Astrocyte (in vitro differentiated cells and primary cell): ENCODE data around the gene SLFN12. TPM values are rescaled to one million over a fixed set of nuclear protein-coding genes. Genes with fewer than 3 reads are reported as not detected.

Experiments
- DNase-seq: peaks from one replicate; pipeline ENCODE4 v3.0.0-alpha.2; 2010; ENCODE audit warnings: low read depth
- FAIRE-seq: peaks from 2 replicates; lab custom pipeline; 2011; peaks lifted over from hg19 to GRCh38; lab: Jason Lieb, UNC
- H2AFZ ChIP-seq: 2 replicates; pipeline ENCODE4 v1.6.0; 2012; ENCODE audit warnings: low read depth, low read length, inconsistent platforms
- H3K27ac ChIP-seq: 2 replicates; pipeline ENCODE4 v1.5.1; 2011; ENCODE audit warnings: low read depth, low read length, inconsistent platforms
- H3K27me3 ChIP-seq: 2 replicates; pipeline ENCODE4 v1.6.0; 2011; ENCODE audit warnings: low read length, inconsistent platforms; ENCODE audit not compliant: insufficient read depth
- H3K36me3 ChIP-seq: 2 replicates; pipeline ENCODE4 v1.5.1; 2011; ENCODE audit warnings: low read length, inconsistent platforms; ENCODE audit not compliant: insufficient read depth
- H3K4me1 ChIP-seq: 2 replicates; pipeline ENCODE4 v1.5.1; 2011; ENCODE audit warnings: low read length, inconsistent platforms; ENCODE audit not compliant: insufficient read depth
- H3K4me2 ChIP-seq: 2 replicates; pipeline ENCODE4 v1.6.0; 2012; ENCODE audit warnings: low read length, inconsistent platforms
- H3K4me3 ChIP-seq: 2 replicates; pipeline ENCODE4 v1.5.1; 2011; ENCODE audit warnings: low read depth, mild to moderate bottlenecking, low read length, inconsistent platforms; ENCODE audit not compliant: insufficient read depth
- H3K79me2 ChIP-seq: 2 replicates; pipeline ENCODE4 v1.6.0; 2012; ENCODE audit warnings: mild to moderate bottlenecking, low read length, inconsistent platforms; ENCODE audit not compliant: insufficient read depth
- H3K9ac ChIP-seq: 2 replicates; pipeline ENCODE4 v1.6.0; 2012; ENCODE audit warnings: mild to moderate bottlenecking, low read length, inconsistent platforms
- H3K9me3 ChIP-seq: 2 replicates; pipeline ENCODE4 v1.5.1; 2012; ENCODE audit warnings: low read depth, mild to moderate bottlenecking, low read length, inconsistent platforms; ENCODE audit not compliant: insufficient read depth
- H4K20me1 ChIP-seq: 2 replicates; pipeline ENCODE4 v1.6.0; 2012; ENCODE audit warnings: low read length, inconsistent platforms; ENCODE audit not compliant: insufficient read depth
- H3K27ac Mint-ChIP-seq: one replicate; pipeline ENCODE4 v1.8.0; 2021; ENCODE audit warnings: mild to moderate bottlenecking, mixed read lengths; ENCODE audit not compliant: unreplicated experiment
- H3K27me3 Mint-ChIP-seq: one replicate; pipeline ENCODE4 v1.8.0; 2021; ENCODE audit warnings: low read depth, mixed read lengths; ENCODE audit not compliant: unreplicated experiment
- H3K36me3 Mint-ChIP-seq: one replicate; pipeline ENCODE4 v1.8.0; 2021; ENCODE audit warnings: low read depth, mixed read lengths; ENCODE audit not compliant: unreplicated experiment
- H3K4me1 Mint-ChIP-seq: one replicate; pipeline ENCODE4 v1.8.0; 2021; ENCODE audit warnings: low read depth, mixed read lengths; ENCODE audit not compliant: unreplicated experiment
- H3K4me3 Mint-ChIP-seq: one replicate; pipeline ENCODE4 v1.8.0; 2021; ENCODE audit warnings: mild to moderate bottlenecking, moderate library complexity, mixed read lengths; ENCODE audit not compliant: unreplicated experiment
- H3K9me3 Mint-ChIP-seq: one replicate; pipeline ENCODE4 v1.8.0; 2021; ENCODE audit warnings: mild to moderate bottlenecking, mixed read lengths; ENCODE audit not compliant: unreplicated experiment
- EZH2 ChIP-seq: IDR thresholded peaks from 2 replicates; pipeline ENCODE4 v1.6.1; 2012; ENCODE audit warnings: mild to moderate bottlenecking, low read length, inconsistent platforms; ENCODE audit not compliant: insufficient read depth
- total RNA-seq: library from RNA; stranded (reverse); gene quantifications from 2 replicates; pipeline ENCODE4 v1.2.1, GENCODE V29; 2021
- TF ChIP-seq, protein P1 (sequence below): IDR thresholded peaks from 2 replicates; pipeline ENCODE4 v1.5.1; 2011; ENCODE audit warnings: low read depth, mild to moderate bottlenecking, inconsistent platforms, low read length, moderate library complexity; ENCODE audit not compliant: insufficient read depth

SLFN12 gene
- total RNA-seq, 1 donor from 2014 or later, result 52.5 TPM

DNA sequence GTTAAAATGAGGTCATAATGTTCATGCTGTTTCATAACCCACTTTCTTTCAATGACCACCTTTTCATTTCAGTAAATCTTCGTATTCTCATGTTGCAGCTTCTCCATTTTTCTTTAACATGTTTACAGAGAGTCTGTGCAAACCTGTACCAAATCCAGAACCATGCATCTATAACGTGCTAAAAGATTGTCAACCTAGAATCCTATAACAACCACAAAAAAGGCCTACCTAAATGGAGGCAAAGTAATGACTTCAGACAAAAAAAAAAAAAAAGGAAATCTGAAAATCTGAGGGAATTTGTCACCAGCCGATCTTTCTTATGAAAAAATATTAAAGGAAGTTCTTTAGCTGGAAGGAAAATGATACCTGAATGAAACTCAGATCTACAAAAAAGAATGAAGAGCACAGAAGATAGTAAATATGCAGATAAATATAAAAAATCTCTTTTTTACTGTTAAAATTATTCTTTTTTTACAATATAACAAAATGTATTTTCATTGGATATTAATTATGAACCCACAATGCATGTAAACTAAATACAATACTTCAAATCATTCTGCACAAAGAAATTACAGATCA is 57.4 kb downstream of the SLFN12 start:
- Histone ChIP-seq H3K36me3 (no peaks in the 10 kb centered on the region), H3K4me2 (peak overlapping the region; percentile 97), H3K9me3 (no peaks in the 10 kb centered on the region), H3K9ac (peak overlapping the region; percentile 93), H3K4me1 (peaks cover 3% of the 10 kb centered on the region), H3K4me3 (peak overlapping the region; percentile 73), H4K20me1 (no peaks in the 10 kb centered on the region), H3K27ac (no peak overlapping the region), H3K79me2 (no peaks in the 10 kb centered on the region), H3K27me3 (peaks cover 26% of the 10 kb centered on the region), H2AFZ (peak overlapping the region; percentile 94)
- no peak overlapping the region for H3K27ac Mint-ChIP-seq
- no peaks in the 10 kb centered on the region for H3K36me3 Mint-ChIP-seq
- DNase-seq, result no peak
- H3K27me3 Mint-ChIP-seq, result peaks cover 50% of the 10 kb centered on the region
- TF ChIP-seq, protein P1, sequence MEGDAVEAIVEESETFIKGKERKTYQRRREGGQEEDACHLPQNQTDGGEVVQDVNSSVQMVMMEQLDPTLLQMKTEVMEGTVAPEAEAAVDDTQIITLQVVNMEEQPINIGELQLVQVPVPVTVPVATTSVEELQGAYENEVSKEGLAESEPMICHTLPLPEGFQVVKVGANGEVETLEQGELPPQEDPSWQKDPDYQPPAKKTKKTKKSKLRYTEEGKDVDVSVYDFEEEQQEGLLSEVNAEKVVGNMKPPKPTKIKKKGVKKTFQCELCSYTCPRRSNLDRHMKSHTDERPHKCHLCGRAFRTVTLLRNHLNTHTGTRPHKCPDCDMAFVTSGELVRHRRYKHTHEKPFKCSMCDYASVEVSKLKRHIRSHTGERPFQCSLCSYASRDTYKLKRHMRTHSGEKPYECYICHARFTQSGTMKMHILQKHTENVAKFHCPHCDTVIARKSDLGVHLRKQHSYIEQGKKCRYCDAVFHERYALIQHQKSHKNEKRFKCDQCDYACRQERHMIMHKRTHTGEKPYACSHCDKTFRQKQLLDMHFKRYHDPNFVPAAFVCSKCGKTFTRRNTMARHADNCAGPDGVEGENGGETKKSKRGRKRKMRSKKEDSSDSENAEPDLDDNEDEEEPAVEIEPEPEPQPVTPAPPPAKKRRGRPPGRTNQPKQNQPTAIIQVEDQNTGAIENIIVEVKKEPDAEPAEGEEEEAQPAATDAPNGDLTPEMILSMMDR, result no peak
- no peak for TF ChIP-seq EZH2
- H3K9me3 Mint-ChIP-seq, result peaks cover 6% of the 10 kb centered on the region
- FAIRE-seq, result no peak
- peaks cover 8% of the 10 kb centered on the region for H3K4me1 Mint-ChIP-seq
- no peak overlapping the region for H3K4me3 Mint-ChIP-seq

DNA sequence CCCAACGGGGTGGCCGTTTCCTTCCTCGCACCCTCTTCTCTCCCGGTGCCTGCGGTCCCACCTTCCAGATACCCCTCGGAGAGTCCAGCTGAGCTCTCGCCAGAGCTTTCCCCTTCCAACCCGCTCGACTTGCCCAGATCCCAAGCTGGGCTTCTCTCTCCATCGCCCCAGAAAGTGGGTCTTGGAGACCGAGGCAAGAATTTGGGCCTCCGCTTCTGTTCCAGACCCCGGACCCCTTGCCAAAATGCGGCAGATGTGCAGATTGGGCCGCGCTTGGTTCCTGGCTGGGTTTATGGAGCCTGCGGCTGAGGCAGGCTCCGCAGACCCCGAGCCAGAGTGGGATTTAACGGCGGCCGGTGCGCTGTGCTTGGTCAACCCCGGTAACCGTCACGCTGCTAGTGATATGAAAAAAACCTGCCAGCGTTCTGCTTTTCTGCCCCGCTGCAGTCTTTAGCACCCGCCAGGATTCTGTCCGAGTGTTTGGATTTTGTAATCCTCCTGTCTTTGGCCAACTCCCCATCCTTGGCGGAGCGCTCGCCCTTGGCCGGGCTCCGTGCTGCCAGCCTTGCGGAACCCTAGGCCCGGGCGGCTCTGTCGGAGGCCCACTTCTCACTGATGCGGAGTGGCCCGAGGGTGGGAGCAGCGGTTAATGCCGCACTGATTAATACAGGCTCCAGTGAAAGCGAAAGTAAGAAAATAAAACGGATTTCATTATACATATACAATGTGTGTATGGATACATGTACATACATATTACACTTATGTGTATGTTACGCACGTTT is 58.1 kb downstream of the SLFN12 start:
- no peaks in the 10 kb centered on the region for H3K9me3 ChIP-seq
- H3K4me1 ChIP-seq, result peaks cover 3% of the 10 kb centered on the region
- peaks cover 8% of the 10 kb centered on the region for H3K4me1 Mint-ChIP-seq
- FAIRE-seq (no peak), DNase-seq (peak; percentile 16)
- H3K9ac ChIP-seq, result peak overlapping the region; percentile 93
- H3K4me3 ChIP-seq, result peak overlapping the region; percentile 73
- no peaks in the 10 kb centered on the region for H3K36me3 ChIP-seq
- no peaks in the 10 kb centered on the region for H3K79me2 ChIP-seq
- TF ChIP-seq EZH2, result no peak
- TF ChIP-seq, protein P1, result no peak
- H3K36me3 Mint-ChIP-seq, result no peaks in the 10 kb centered on the region
- peak overlapping the region; percentile 84 for H3K4me3 Mint-ChIP-seq
- H4K20me1 ChIP-seq, result no peaks in the 10 kb centered on the region
- peaks cover 8% of the 10 kb centered on the region for H3K9me3 Mint-ChIP-seq
- peak overlapping the region; percentile 68 for H3K27ac ChIP-seq
- H3K27me3 ChIP-seq, result peaks cover 26% of the 10 kb centered on the region
- H3K4me2 ChIP-seq, result peak overlapping the region; percentile 97
- H3K27ac Mint-ChIP-seq, result peak overlapping the region; percentile 30
- H2AFZ ChIP-seq, result peak overlapping the region; percentile 94
- H3K27me3 Mint-ChIP-seq, result peaks cover 57% of the 10 kb centered on the region
